HG03066 (cell line): ENCODE data around the gene DDX52.
"Not testable (repeated sequence)": the region's sequence is repeated elsewhere in the genome, so short reads cannot be mapped to it uniquely, and the experiment has no call there.

Experiments
- ATAC-seq: cut with Tn5 transposase; IDR thresholded peaks from one replicate; pipeline ENCODE4 v1.9.1; 2021; ENCODE audit warnings: low read depth; ENCODE audit not compliant: unreplicated experiment

DDX52 gene

GRCh38 chr17:37643118-37643766 is at the start of gene DDX52:
Gene DDX52 (minus strand): TSS chr17:37643446. CDS start chr17:37643420, 26 bp downstream.
- no peak for ATAC-seq

DNA sequence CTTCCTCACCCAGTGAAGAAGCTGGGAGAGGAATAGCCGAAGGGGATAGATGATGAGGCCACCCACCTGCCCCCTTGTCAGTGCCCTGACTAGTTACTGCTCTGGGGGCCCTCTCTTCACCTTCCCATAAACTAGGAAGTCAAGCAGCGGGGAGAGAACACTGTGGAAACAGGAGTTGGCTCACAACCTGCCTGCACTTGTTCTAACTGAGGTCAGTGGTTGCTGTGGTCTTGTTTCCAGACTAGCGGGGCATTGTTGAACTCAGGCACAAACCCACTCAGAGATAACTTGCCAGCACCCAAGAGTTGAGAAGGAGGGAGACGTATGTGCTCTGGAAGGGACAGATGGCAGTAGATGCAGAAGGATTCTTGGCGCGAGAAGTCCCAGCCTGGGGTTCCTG is 48.6 kb upstream of the DDX52 start:
- ATAC-seq: no peak

- ATAC-seq: no peak
These were observed 46.1 kb upstream of the DDX52 start for GRCh38 chr17:37689317-37689716.

DNA sequence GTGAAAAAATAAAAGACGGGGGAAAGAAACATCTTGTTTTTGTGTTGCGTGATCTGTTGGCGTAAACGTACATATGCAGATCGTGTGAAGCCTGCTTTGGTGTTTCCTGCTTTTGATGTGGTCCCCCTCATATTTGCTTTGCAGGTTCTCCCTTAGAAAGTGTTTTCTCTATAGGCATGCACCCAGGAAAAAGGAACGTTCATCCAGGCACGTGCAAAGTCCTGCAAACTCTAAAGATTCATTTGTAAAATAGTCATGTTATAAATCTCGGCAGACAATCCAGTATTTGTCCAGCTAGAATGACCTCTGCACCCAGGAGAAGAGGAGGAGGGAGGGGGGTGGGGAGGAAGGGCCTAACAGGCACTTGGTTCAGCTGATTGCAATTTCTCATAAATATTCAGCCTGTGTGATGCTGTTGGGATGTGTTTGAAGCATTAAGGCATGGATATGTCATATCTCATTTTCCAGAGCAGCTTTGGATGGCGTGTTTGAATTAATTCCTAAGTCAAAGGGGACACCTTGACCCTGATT is 40.3 kb upstream of the DDX52 start:
- no peak for ATAC-seq

DNA sequence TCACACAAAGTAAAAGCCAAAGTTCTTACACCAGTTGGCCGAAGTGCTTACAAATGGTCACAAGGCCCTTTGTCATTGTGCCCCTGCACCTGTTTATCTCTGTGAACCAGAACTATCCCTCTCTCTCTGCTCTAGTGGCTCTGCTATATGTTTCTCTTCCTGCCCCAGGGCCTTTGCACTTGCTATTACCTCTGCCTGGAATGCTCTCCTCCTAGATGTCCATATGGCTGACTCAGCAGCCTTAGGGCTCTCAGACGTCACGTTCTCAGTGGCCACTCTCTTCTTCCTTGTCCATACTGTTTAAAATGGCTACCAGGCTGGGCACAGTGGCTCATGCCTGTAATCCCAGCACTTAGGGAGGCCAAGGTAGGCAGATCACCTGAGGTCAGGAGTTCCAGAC is 38.8 kb upstream of the DDX52 start:
- ATAC-seq: no peak

DNA sequence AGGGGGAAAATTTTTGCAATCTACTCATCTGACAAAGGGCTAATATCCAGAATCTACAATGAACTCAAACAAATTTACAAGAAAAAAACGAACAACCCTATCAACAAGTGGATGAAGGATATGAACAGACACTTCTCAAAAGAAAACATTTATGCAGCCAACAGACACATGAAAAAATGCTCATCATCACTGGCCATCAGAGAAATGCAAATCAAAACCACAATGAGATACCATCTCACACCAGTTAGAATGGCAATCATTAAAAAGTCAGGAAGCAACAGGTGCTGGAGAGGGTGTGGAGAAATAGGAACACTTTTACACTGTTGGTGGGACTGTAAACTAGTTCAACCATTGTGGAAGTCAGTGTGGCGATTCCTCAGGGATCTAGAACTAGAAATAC is 36.7 kb upstream of the DDX52 start:
- not testable (repeated sequence) for ATAC-seq

GRCh38 chr17:37678036-37678435 is 34.8 kb upstream of the DDX52 start:
- ATAC-seq: no peak

DNA sequence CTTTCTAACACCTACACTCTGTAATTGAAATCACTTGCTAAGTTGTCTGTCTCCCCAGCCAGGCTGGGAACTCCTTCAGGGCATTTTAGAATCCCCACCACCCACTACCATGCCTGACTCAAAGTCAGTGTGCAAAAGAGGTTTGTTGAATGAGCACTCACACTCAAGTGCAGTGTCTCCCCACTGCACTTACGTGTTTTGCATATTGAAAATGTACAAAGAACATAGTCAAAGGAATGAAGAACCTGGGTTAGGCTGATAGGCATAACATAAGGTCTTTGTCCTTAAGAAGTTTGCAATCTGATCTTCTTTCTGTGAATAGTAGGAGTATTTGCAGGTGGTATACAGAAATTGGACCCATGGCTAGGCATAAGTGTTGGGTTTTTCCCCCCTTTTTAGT is 33.8 kb upstream of the DDX52 start:
- ATAC-seq: no peak

DNA sequence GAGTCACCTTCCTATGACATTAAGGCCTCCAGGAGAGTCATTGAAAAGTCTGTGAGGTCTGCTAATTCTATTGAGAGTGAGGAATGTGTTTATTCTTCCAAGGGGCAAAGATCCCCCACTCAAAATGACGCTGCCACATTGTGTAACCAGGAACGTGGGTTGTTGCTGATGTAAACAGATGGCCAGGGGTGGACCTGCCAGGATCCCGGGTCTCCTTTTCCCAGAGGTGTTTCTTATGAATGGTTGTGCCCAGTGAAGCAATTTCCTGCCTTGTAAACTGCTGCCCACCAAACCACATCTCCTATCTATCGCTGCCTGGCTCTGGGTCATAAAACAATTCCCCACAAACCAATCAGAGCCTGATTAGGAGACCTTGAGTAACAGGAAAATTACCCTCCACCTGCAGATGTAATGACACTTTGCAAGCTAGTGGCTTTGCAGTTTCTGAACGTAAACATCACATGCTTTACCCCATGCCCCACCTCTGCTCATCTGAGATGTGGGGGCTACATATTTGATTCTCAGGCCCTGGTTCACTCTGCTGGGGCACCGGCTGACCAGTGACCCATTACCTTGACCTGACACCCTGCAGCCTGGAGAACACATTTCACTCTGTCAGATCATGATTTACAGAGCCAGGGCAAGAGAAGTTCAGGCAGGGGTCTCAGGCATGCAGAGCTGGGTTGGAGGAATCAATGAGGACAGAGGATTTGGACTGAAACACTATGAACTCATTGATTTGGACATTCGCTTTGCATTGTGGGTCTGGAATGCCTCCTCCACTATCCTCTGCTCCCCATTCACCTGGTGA is 33.1 kb upstream of the DDX52 start:
- ATAC-seq: no peak

DNA sequence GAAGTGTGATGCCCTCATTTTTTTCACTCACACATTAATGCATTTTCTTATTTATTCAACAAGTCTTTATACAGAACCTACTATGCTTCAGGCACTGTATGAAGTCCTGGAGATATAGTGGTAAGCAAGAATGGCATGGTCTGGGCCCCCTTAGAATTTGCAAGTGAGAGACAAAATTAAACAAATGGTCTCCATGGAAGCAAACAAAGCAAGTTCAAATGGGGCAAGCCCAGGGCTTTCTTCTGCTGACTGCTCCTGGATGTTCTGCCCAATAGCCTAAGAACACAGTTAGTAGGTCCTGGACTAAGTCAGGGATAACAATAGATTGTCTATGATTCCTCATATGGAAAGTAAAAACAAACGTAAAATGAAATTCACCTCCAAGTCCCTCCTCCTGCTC is 31.3 kb upstream of the DDX52 start:
- ATAC-seq: no peak

DNA sequence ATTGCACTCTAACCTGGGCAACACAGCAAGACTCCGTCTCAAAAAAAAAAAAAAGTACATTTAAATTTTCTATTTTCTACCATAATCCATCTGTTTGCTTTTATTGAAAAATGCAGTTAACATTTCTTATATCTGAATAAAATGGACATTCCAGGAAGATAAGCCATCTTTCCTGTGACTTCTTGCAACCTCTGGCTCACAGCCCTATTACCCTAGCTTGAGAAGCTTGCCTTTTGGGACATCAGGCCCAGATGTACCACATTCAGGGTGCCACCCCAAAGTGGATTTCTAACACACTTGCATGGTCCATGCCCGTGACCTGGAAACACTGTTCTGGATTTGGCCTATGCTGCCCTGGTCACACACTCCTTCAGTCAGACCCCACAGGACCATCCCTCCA is 30.1 kb upstream of the DDX52 start:
- no peak for ATAC-seq

DNA sequence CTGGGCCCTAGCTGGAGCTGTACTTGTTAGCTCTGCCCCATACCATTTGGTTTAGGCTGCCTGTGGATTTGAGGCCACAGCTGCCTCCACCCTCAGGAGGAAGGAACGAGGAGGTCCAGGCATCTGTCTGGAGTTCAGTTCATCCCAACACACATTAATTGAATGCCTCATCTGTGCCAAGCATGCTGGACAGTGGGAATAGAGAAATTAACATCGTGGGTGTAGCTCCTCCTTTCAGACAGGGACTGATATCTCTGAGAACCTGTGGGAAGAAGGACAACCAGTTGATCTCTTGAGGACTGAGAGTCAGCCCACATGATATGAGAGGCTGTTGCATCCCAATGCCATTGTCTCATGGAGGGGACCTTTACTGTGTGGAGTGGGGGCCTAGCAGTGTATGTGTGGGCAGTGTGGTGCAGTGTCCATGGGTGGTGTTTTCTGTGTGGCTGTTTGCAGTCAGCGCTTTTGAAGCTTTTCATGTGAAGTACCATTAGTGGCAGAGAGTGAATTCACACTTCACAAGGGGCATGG is 29.4 kb upstream of the DDX52 start:
- ATAC-seq: no peak

DNA sequence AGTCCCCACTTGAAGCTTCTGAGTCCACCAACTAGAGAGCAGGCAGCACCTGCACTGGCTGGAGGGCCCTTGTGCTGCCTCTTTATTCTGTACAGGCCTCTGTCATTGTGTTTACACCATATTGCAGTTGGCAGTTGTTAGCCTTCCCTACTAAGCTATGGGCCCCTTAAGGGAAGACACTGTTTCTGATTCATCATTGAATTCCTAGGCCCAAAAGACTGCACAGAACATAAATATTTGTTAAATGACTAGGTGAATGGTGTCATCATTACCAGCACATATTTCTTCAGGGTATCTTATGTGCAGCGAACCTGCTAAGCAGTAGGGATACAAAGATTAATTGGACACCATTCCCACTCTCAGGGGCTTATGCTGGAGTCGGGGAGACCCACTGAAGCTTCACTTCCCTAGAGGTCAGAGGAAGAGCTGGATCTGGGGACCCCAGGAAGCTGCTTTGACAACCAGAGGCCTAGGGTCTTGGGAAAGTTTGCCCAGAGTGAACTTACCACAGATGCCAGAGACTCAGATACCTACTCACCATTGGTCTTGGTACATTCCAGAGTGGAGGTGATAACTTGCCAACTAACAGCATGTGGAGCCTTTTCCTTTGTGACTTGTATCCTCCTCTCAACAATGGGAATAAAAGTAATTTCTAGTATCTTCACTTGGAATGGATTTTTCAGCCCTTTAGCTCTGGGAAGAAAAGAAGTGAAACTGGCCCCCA is 28.7 kb upstream of the DDX52 start:
- no peak for ATAC-seq

GRCh38 chr17:37671028-37671823 is 28.0 kb upstream of the DDX52 start:
- no peak for ATAC-seq

DNA sequence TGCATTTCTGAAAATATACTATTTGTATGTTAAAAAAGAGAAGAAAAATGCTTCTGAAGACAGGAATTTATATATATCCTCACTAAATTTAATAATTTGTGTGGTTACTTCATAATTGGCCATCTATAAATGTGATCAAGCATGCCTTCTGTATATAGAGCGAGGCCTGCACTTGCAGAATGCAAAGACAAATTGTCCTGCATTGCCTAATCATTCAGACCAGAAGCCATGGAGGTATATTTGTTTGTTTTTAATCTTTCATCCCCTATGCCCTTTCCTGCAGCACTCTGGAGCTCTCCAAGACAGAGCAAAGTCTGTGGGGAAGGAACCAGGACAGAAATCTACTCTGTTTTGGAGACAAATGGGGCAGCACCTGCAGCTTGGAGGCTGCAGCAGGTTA is 23.8 kb upstream of the DDX52 start:
- no peak for ATAC-seq

- no peak for ATAC-seq
These were observed 21.0 kb upstream of the DDX52 start for GRCh38 chr17:37664214-37664613.

- no peak for ATAC-seq
These were observed 19.1 kb upstream of the DDX52 start for GRCh38 chr17:37662353-37662752.

GRCh38 chr17:37661400-37662014 is 18.3 kb upstream of the DDX52 start:
- no peak for ATAC-seq

GRCh38 chr17:37659925-37660324 is 16.7 kb upstream of the DDX52 start:
- no peak for ATAC-seq

DNA sequence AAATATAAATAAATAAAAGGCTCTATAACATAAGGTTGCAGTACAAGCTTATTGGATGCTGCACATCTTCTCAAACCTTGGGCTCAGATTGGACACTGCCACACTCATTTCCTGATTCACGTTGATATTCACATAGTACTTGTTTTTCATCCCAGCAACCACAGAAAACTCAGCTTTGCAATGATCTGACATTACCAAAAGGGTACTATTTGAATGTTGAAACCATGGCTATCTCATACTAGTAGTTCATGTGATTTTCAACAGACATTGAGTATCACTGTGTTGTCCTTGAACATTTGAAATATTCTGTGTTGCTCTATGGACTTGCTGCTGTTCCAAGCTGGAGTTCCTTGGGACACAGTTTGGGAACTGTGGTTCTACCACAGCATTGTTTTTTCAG is 14.0 kb upstream of the DDX52 start:
- no peak for ATAC-seq
